ENCODE data around the gene KIAA0513. TPM values are rescaled to one million over a fixed set of nuclear protein-coding genes. Genes with fewer than 3 reads are reported as not detected.
"Not testable (repeated sequence)": the region's sequence is repeated elsewhere in the genome, so short reads cannot be mapped to it uniquely, and the experiment has no call there.

The KIAA0513 gene
- total and polyA plus RNA-seq, 10 of the 15 experiments (the other 5 are each of a cell fraction or from before 2014, with no cell fraction given) = 0.14 to 5.8 (median 2.0) TPM

- TF ChIP-seq MEF2A (IDR thresholded peaks at IDR 0.05; ENCODE audit: insufficient read depth, low read depth, low read length) (no peak), CHD1 (IDR thresholded peaks at IDR 0.05; ENCODE audit: low read depth, low read length) (no peak)
Observed at GRCh38 chr16:85051067-85051581, 23.5 kb downstream of the KIAA0513 start (continued).

- no peak overlapping the region for H3K4me3 ChIP-seq
- no peak overlapping the region for H3K9ac ChIP-seq (ENCODE audit: control insufficient read depth, insufficient read depth, low read length)
- H2AFZ ChIP-seq (ENCODE audit: control insufficient read depth, low read depth, low read length) = no peak overlapping the region
- no peak for TF ChIP-seq GATAD2B (conservative IDR thresholded peaks at IDR 0.05; ENCODE audit: low read depth)
- ATAC-seq (no peak), DNase-seq (ENCODE audit: low read depth, low spot score) (no peak), FAIRE-seq (no peak)
- no peaks in the 10 kb centered on the region for H3K36me3 ChIP-seq (ENCODE audit: control insufficient read depth in 2 of 2, insufficient read depth in 2 of 2, low read length in 1 of 2)
- no peak overlapping the region for H3K27ac ChIP-seq (ENCODE audit: control insufficient read depth, insufficient read depth)
- BruUV-seq (replicated peaks) = no TSS peak
- H3K27me3 ChIP-seq (replicated peaks in 1 of 2; ENCODE audit: control insufficient read depth in 2 of 2, insufficient read depth in 2 of 2, low read length in 1 of 2) = no peaks in the 10 kb centered on the region
- POLR2A ChIA-PET = no interaction called here
- intact Hi-C loops (cut with micrococcal nuclease; ENCODE audit: unreplicated experiment) = no loop called here
- SMC1A ChIA-PET (ENCODE audit: uncharacterized antibody, unreplicated experiment) = no interaction called here
- H4K20me1 ChIP-seq (ENCODE audit: control insufficient read depth, insufficient read depth) = no peaks in the 10 kb centered on the region
- H3K79me2 ChIP-seq (ENCODE audit: control insufficient read depth, insufficient read depth, low read length) = no peaks in the 10 kb centered on the region
- no peaks in the 10 kb centered on the region for H3K9me3 ChIP-seq (replicated peaks; ENCODE audit: control insufficient read depth, insufficient read depth, low read length)
- WGBS (ENCODE audit: insufficient coverage, insufficient replicate concordance, low lambda C conversion rate, missing lambda C conversion rate) = 93% methylated on average over 8 of the region's 8 CpGs
- H3K4me1 ChIP-seq (ENCODE audit: control insufficient read depth, insufficient read depth, low read length) = peaks cover 20% of the 10 kb centered on the region
- no peak overlapping the region for H3K4me2 ChIP-seq (ENCODE audit: control insufficient read depth, insufficient read depth)
- CTCF ChIA-PET = interaction anchor here (1.0 to 2.4 kb wide), 3 partner anchors 25 to 40 kb away, joined by 3 to 8 read pairs (median 3); partner anchors contain the start of gene ZDHHC7
- in situ Hi-C loops (cut with MboI) = no loop called here
- RAD21 ChIA-PET (ENCODE audit: unreplicated experiment) = no interaction called here
Observed at GRCh38 chr16:85051683-85052082, 24.1 kb downstream of the KIAA0513 start.

- Histone ChIP-seq H3K4me3 (no peak overlapping the region), H3K4me1 (ENCODE audit: control insufficient read depth, insufficient read depth, low read length) (peaks cover 28% of the 10 kb centered on the region), H4K20me1 (ENCODE audit: control insufficient read depth, insufficient read depth) (no peaks in the 10 kb centered on the region), H3K9me3 (replicated peaks; ENCODE audit: control insufficient read depth, insufficient read depth, low read length) (no peaks in the 10 kb centered on the region), H3K36me3 (ENCODE audit: control insufficient read depth in 2 of 2, insufficient read depth in 2 of 2, low read length in 1 of 2) (no peaks in the 10 kb centered on the region), H3K27ac (ENCODE audit: control insufficient read depth, insufficient read depth) (no peak overlapping the region), H3K79me2 (ENCODE audit: control insufficient read depth, insufficient read depth, low read length) (no peaks in the 10 kb centered on the region; the same call in 1 of the 2 replicates), H3K27me3 (replicated peaks in 1 of 2; ENCODE audit: control insufficient read depth in 2 of 2, insufficient read depth in 2 of 2, low read length in 1 of 2) (no peaks in the 10 kb centered on the region), H3K9ac (ENCODE audit: control insufficient read depth, insufficient read depth, low read length) (no peak overlapping the region), H3K4me2 (ENCODE audit: control insufficient read depth, insufficient read depth) (no peak overlapping the region), H2AFZ (ENCODE audit: control insufficient read depth, low read depth, low read length) (no peak overlapping the region)
- DNase-seq (ENCODE audit: low read depth, low spot score) (no peak), ATAC-seq (no peak), FAIRE-seq (no peak)
- ChIA-PET POLR2A (no interaction called here), SMC1A (ENCODE audit: uncharacterized antibody, unreplicated experiment) (no interaction called here), CTCF (interaction anchor here (1.0 kb wide), 1 partner anchor 41 kb away, joined by 3 read pairs; the partner anchor contains the start of gene ZDHHC7), RAD21 (ENCODE audit: unreplicated experiment) (no interaction called here)
- WGBS (ENCODE audit: insufficient coverage, insufficient replicate concordance, low lambda C conversion rate, missing lambda C conversion rate) = 80% methylated on average over 10 of the region's 10 CpGs
- in situ Hi-C loops (cut with MboI) = no loop called here
- intact Hi-C loops (cut with micrococcal nuclease; ENCODE audit: unreplicated experiment) = no loop called here
- TF ChIP-seq TARDBP (IDR thresholded peaks at IDR 0.05; ENCODE audit: borderline replicate concordance) (no peak), ZNF274 (IDR thresholded peaks at IDR 0.05; ENCODE audit: insufficient read depth, insufficient read length) (no peak), ELK1 (IDR thresholded peaks at IDR 0.05; ENCODE audit: low read depth, low read length) (no peak), JUND (IDR thresholded peaks at IDR 0.05; ENCODE audit: low read depth, low read length) (no peak)
- BruUV-seq (replicated peaks) = no TSS peak
Observed at GRCh38 chr16:85052536-85052935, 24.9 kb downstream of the KIAA0513 start.

- ChIA-PET SMC1A (ENCODE audit: uncharacterized antibody, unreplicated experiment) (interaction anchor here (1.0 to 2.9 kb wide), 2 partner anchors 26 to 44 kb away, joined by 3 to 8 read pairs; partner anchors contain the start of gene KIAA0513), CTCF (interaction anchor here (0.6 to 0.7 kb wide), 2 partner anchors 250 to 374 kb away, joined by 4 to 5 read pairs; no protein-coding TSS in a partner anchor)
- ATAC-seq; H3K36me3 ChIP-seq (ENCODE audit: control insufficient read depth in 2 of 2, insufficient read depth in 2 of 2, low read length in 1 of 2); H3K27ac ChIP-seq (ENCODE audit: control insufficient read depth, insufficient read depth); BruUV-seq (replicated peaks); H3K79me2 ChIP-seq (ENCODE audit: control insufficient read depth, insufficient read depth, low read length); H4K20me1 ChIP-seq (ENCODE audit: control insufficient read depth, insufficient read depth); in situ Hi-C loops (cut with MboI); H3K27me3 ChIP-seq (replicated peaks in 1 of 2; ENCODE audit: control insufficient read depth in 2 of 2, insufficient read depth in 2 of 2, low read length in 1 of 2); H3K4me3 ChIP-seq; DNase-seq (ENCODE audit: low read depth, low spot score); FAIRE-seq; H3K4me2 ChIP-seq (ENCODE audit: control insufficient read depth, insufficient read depth); H3K9ac ChIP-seq (ENCODE audit: control insufficient read depth, insufficient read depth, low read length); H3K9me3 ChIP-seq (replicated peaks; ENCODE audit: control insufficient read depth, insufficient read depth, low read length); POLR2A ChIA-PET; RAD21 ChIA-PET (ENCODE audit: unreplicated experiment); H2AFZ ChIP-seq (ENCODE audit: control insufficient read depth, low read depth, low read length): not testable (repeated sequence)
- peaks cover 37% of the 10 kb centered on the region for H3K4me1 ChIP-seq (ENCODE audit: control insufficient read depth, insufficient read depth, low read length)
- intact Hi-C loops (cut with micrococcal nuclease; ENCODE audit: unreplicated experiment) = loop anchor here (2.0 kb wide), 1 partner anchor 26 kb away; no protein-coding TSS in a partner anchor
- 74% methylated on average over 3 of the region's 3 CpGs for WGBS (ENCODE audit: insufficient coverage, insufficient replicate concordance, low lambda C conversion rate, missing lambda C conversion rate)
Observed at GRCh38 chr16:85054321-85054720, 26.7 kb downstream of the KIAA0513 start.

Data from GM12878 (cell line).